ENCODE results near the gene PTGER3.
A peak's percentile ranks its signal among the peaks of the same experiment; 100 is the strongest.

PTGER3 gene

GRCh38 chr1:71047635-71048607 lies at the start of gene PTGER3:
Gene PTGER3 (minus strand): TSS chr1:71047816. CDS start chr1:71047577, 239 bp downstream.
- ATAC-seq (replicated peaks) (peak; percentile 47 to 55), DNase-seq (peak; percentile 2)
- peaks cover 14 to 22% of the 10 kb centered on the region in 2 donors for H3K4me1 Mint-ChIP-seq
- H3K36me3 Mint-ChIP-seq: peaks cover 0 to 1% of the 10 kb centered on the region in 2 donors
- H3K9me3 Mint-ChIP-seq: no peaks in the 10 kb centered on the region
- H3K4me3 Mint-ChIP-seq: peak within 1 kb of the TSS; percentile 78 to 85
- peak within 1 kb of the TSS; percentile 31 for H3K27ac Mint-ChIP-seq
- peaks cover 36 to 46% of the 10 kb centered on the region in 2 donors for H3K27me3 Mint-ChIP-seq

GRCh38 chr1:71094913-71095312 lies 47.3 kb upstream of the PTGER3 start:
- no peaks in the 10 kb centered on the region for H3K9me3 Mint-ChIP-seq
- no peak overlapping the region for H3K27ac Mint-ChIP-seq
- ATAC-seq (replicated peaks) (no peak), DNase-seq (no peak)
- H3K27me3 Mint-ChIP-seq: peaks cover 0 to 6% of the 10 kb centered on the region in 2 donors
- no peak overlapping the region for H3K4me3 Mint-ChIP-seq
- H3K36me3 Mint-ChIP-seq: no peaks in the 10 kb centered on the region
- no peaks in the 10 kb centered on the region for H3K4me1 Mint-ChIP-seq

- no peak overlapping the region for H3K4me3 Mint-ChIP-seq
- H3K4me1 Mint-ChIP-seq: no peaks in the 10 kb centered on the region
- ATAC-seq (replicated peaks) (no peak), DNase-seq (no peak)
- no peaks in the 10 kb centered on the region for H3K36me3 Mint-ChIP-seq
- H3K27ac Mint-ChIP-seq: no peak overlapping the region
- H3K9me3 Mint-ChIP-seq: no peaks in the 10 kb centered on the region
- peaks cover 0 to under 1% of the 10 kb centered on the region in 2 donors for H3K27me3 Mint-ChIP-seq
These were observed 46.3 kb upstream of the PTGER3 start for GRCh38 chr1:71093938-71094337.

- ATAC-seq (replicated peaks) (no peak), DNase-seq (no peak)
- no peak overlapping the region for H3K27ac Mint-ChIP-seq
- no peaks in the 10 kb centered on the region for H3K9me3 Mint-ChIP-seq
- no peaks in the 10 kb centered on the region for H3K36me3 Mint-ChIP-seq
- peaks cover 21 to 22% of the 10 kb centered on the region in 2 donors for H3K27me3 Mint-ChIP-seq
- H3K4me1 Mint-ChIP-seq: no peaks in the 10 kb centered on the region
- no peak overlapping the region for H3K4me3 Mint-ChIP-seq
These were observed 42.1 kb upstream of the PTGER3 start for GRCh38 chr1:71089536-71090270.

GRCh38 chr1:71088645-71089287 lies 41.1 kb upstream of the PTGER3 start:
- DNase-seq (no peak), ATAC-seq (replicated peaks) (no peak)
- peaks cover 29 to 31% of the 10 kb centered on the region in 2 donors for H3K27me3 Mint-ChIP-seq
- no peaks in the 10 kb centered on the region for H3K36me3 Mint-ChIP-seq
- no peaks in the 10 kb centered on the region for H3K4me1 Mint-ChIP-seq
- no peaks in the 10 kb centered on the region for H3K9me3 Mint-ChIP-seq
- no peak overlapping the region for H3K27ac Mint-ChIP-seq
- H3K4me3 Mint-ChIP-seq: no peak overlapping the region

- no peak for DNase-seq
- ATAC-seq (replicated peaks): no peak
- H3K4me1 Mint-ChIP-seq: no peaks in the 10 kb centered on the region
- H3K27me3 Mint-ChIP-seq: peaks cover 37 to 41% of the 10 kb centered on the region in 2 donors
- H3K36me3 Mint-ChIP-seq: peaks cover 2 to 3% of the 10 kb centered on the region in 2 donors
- H3K27ac Mint-ChIP-seq: no peak overlapping the region
- no peaks in the 10 kb centered on the region for H3K9me3 Mint-ChIP-seq
- no peak overlapping the region for H3K4me3 Mint-ChIP-seq
These were observed 40.1 kb upstream of the PTGER3 start for GRCh38 chr1:71087713-71088112.

- DNase-seq: no peak
These were observed 39.4 kb upstream of the PTGER3 start for GRCh38 chr1:71087060-71087459.

GRCh38 chr1:71086331-71086730 lies 38.7 kb upstream of the PTGER3 start:
- H3K4me1 Mint-ChIP-seq: peaks cover 2 to 9% of the 10 kb centered on the region in 2 donors
- H3K27me3 Mint-ChIP-seq: peaks cover 37 to 42% of the 10 kb centered on the region in 2 donors
- ATAC-seq (replicated peaks) (no peak), DNase-seq (no peak)
- H3K4me3 Mint-ChIP-seq: no peak overlapping the region
- H3K9me3 Mint-ChIP-seq: peaks cover 0 to 1% of the 10 kb centered on the region in 2 donors
- no peak overlapping the region for H3K27ac Mint-ChIP-seq
- H3K36me3 Mint-ChIP-seq: peaks cover 3 to 8% of the 10 kb centered on the region in 2 donors

More at GRCh38 chr1:71087060-71087459, 39.4 kb upstream of the PTGER3 start:
- Mint-ChIP-seq H3K4me3 (no peak overlapping the region), H3K9me3 (no peaks in the 10 kb centered on the region), H3K27me3 (peaks cover 37 to 42% of the 10 kb centered on the region in 2 donors), H3K36me3 (peaks cover 2 to 4% of the 10 kb centered on the region in 2 donors), H3K27ac (no peak overlapping the region), H3K4me1 (peaks cover 0 to 1% of the 10 kb centered on the region in 2 donors)
- ATAC-seq (replicated peaks): no peak

GRCh38 chr1:71083271-71083670 lies 35.7 kb upstream of the PTGER3 start:
- Mint-ChIP-seq H3K9me3 (peaks cover 0 to 1% of the 10 kb centered on the region in 2 donors), H3K4me3 (no peak overlapping the region), H3K27ac (no peak overlapping the region), H3K36me3 (peaks cover 6 to 16% of the 10 kb centered on the region in 2 donors), H3K4me1 (peaks cover 5 to 15% of the 10 kb centered on the region in 2 donors), H3K27me3 (peaks cover 33 to 42% of the 10 kb centered on the region in 2 donors)
- DNase-seq (no peak), ATAC-seq (replicated peaks) (no peak)

- Mint-ChIP-seq H3K4me1 (peaks cover 5 to 15% of the 10 kb centered on the region in 2 donors), H3K9me3 (peaks cover 0 to 1% of the 10 kb centered on the region in 2 donors), H3K27ac (peak overlapping the region; percentile 60), H3K27me3 (peaks cover 28 to 37% of the 10 kb centered on the region in 2 donors), H3K36me3 (peaks cover 8 to 16% of the 10 kb centered on the region in 2 donors), H3K4me3 (peak overlapping the region; percentile 75 to 88)
- ATAC-seq (replicated peaks) (no peak), DNase-seq (no peak)
These were observed 34.1 kb upstream of the PTGER3 start for GRCh38 chr1:71081697-71082080.

- peak within 1 kb of the TSS; percentile 100 for H3K27ac Mint-ChIP-seq
- peak; percentile 97 to 98 for ATAC-seq (replicated peaks)
- H3K27me3 Mint-ChIP-seq: peaks cover 26 to 34% of the 10 kb centered on the region in 2 donors
- H3K9me3 Mint-ChIP-seq: peaks cover 0 to 1% of the 10 kb centered on the region in 2 donors
- DNase-seq: peak; percentile 89
- H3K4me1 Mint-ChIP-seq: peaks cover 5 to 15% of the 10 kb centered on the region in 2 donors
- peak within 1 kb of the TSS; percentile 88 to 96 for H3K4me3 Mint-ChIP-seq
- H3K36me3 Mint-ChIP-seq: peaks cover 8 to 16% of the 10 kb centered on the region in 2 donors
These were observed 33.4 kb upstream of the PTGER3 start, which contains the start of gene ZRANB2 for GRCh38 chr1:71080739-71081696. Gene ZRANB2 (minus strand): TSS chr1:71081035. CDS start chr1:71080995, 40 bp downstream.

- Mint-ChIP-seq H3K36me3 (peaks cover 15 to 23% of the 10 kb centered on the region in 2 donors), H3K4me3 (peak overlapping the region; percentile 88 to 96)
These were observed 32.7 kb upstream of the PTGER3 start for GRCh38 chr1:71080230-71080738.

GRCh38 chr1:71074681-71075080 lies 27.1 kb upstream of the PTGER3 start:
- DNase-seq (no peak), ATAC-seq (replicated peaks) (no peak)
- no peak overlapping the region for H3K4me3 Mint-ChIP-seq
- H3K27me3 Mint-ChIP-seq: no peaks in the 10 kb centered on the region
- peaks cover 30 to 40% of the 10 kb centered on the region in 2 donors for H3K36me3 Mint-ChIP-seq
- H3K4me1 Mint-ChIP-seq: peaks cover 10 to 17% of the 10 kb centered on the region in 2 donors
- no peak overlapping the region for H3K27ac Mint-ChIP-seq
- no peaks in the 10 kb centered on the region for H3K9me3 Mint-ChIP-seq

More at GRCh38 chr1:71080230-71080738, 32.7 kb upstream of the PTGER3 start:
- ATAC-seq (replicated peaks) (peak; percentile 48 to 52), DNase-seq (no peak)
- peaks cover 11 to 21% of the 10 kb centered on the region in 2 donors for H3K4me1 Mint-ChIP-seq
- H3K27me3 Mint-ChIP-seq: peaks cover 19 to 26% of the 10 kb centered on the region in 2 donors
- peaks cover 0 to 1% of the 10 kb centered on the region in 2 donors for H3K9me3 Mint-ChIP-seq
- H3K27ac Mint-ChIP-seq: peak overlapping the region; percentile 100
